ENCODE measurements around the gene NCR2. TPM values are rescaled to one million over a fixed set of nuclear protein-coding genes. Genes with fewer than 3 reads are reported as not detected.

Gene NCR2
- total RNA-seq, 2 donors from 2014 or later, result not detected

GRCh38 chr6:41332842-41333736, 2.3 kb upstream of the NCR2 start:
- Histone ChIP-seq H3K4me1 (no peaks in the 10 kb centered on the region), H3K4me3 (no peak overlapping the region), H3K36me3 (no peaks in the 10 kb centered on the region), H3K27ac (no peak overlapping the region), H3K9me3 (no peaks in the 10 kb centered on the region), H3K27me3 (no peaks in the 10 kb centered on the region)
- TF ChIP-seq CTCF (IDR thresholded peaks at IDR 0.05), result no peak
- DNase-seq (ENCODE audit: low spot score), result peak; percentile 36

GRCh38 chr6:41334482-41335040, 847 bp upstream of the NCR2 start:
- Histone ChIP-seq H3K9me3 (no peaks in the 10 kb centered on the region), H3K4me1 (no peaks in the 10 kb centered on the region), H3K36me3 (no peaks in the 10 kb centered on the region), H3K4me3 (no peak overlapping the region), H3K27ac (no peak overlapping the region), H3K27me3 (no peaks in the 10 kb centered on the region)
- TF ChIP-seq CTCF (IDR thresholded peaks at IDR 0.05), result no peak
- no peak for DNase-seq (ENCODE audit: low spot score)

- Histone ChIP-seq H3K9me3 (no peaks in the 10 kb centered on the region), H3K4me1 (no peaks in the 10 kb centered on the region), H3K36me3 (no peaks in the 10 kb centered on the region), H3K4me3 (no peak overlapping the region), H3K27me3 (no peaks in the 10 kb centered on the region), H3K27ac (no peak overlapping the region)
- DNase-seq (ENCODE audit: low spot score), result no peak
- no peak for TF ChIP-seq CTCF (IDR thresholded peaks at IDR 0.05)
These were observed 535 bp downstream of the NCR2 start for GRCh38 chr6:41335943-41336342.

- Histone ChIP-seq H3K4me1 (no peaks in the 10 kb centered on the region), H3K36me3 (no peaks in the 10 kb centered on the region), H3K27ac (no peak overlapping the region), H3K4me3 (no peak overlapping the region), H3K27me3 (no peaks in the 10 kb centered on the region), H3K9me3 (no peaks in the 10 kb centered on the region)
- TF ChIP-seq CTCF (IDR thresholded peaks at IDR 0.05), result no peak
- DNase-seq (ENCODE audit: low spot score), result no peak
These were observed 1.4 kb downstream of the NCR2 start for GRCh38 chr6:41336824-41337223.

- Histone ChIP-seq H3K27ac (no peak overlapping the region), H3K4me3 (no peak overlapping the region), H3K9me3 (no peaks in the 10 kb centered on the region), H3K36me3 (no peaks in the 10 kb centered on the region), H3K27me3 (no peaks in the 10 kb centered on the region), H3K4me1 (no peaks in the 10 kb centered on the region)
- no peak for TF ChIP-seq CTCF (IDR thresholded peaks at IDR 0.05)
- DNase-seq (ENCODE audit: low spot score), result no peak
These were observed 2.3 kb downstream of the NCR2 start for GRCh38 chr6:41337709-41338108.
